Endothelial cell of umbilical vein (primary cell): Measurements from ENCODE around the gene THBS3. TPM values are rescaled to one million over a fixed set of nuclear protein-coding genes. Genes with fewer than 3 reads are reported as not detected.

Source experiments
- BruUV-seq: library from RNA; stranded (reverse); fragments of 400-500 nt; replicated peaks from 2 replicates; lab custom pipeline; 2021; lab: Mats Ljungman, UMichigan
- CTCF ChIA-PET: fragments of 300-600, 350-600 bp; sonication (Branson Sonifier 250); formaldehyde crosslinking; loops from one replicate; lab custom pipeline; 2021; ENCODE audit warnings: antibody characterized with exemption, inconsistent platforms; lab: Charles Lee
- POLR2A ChIA-PET: fragments of 300-600, 350-600 bp; sonication (Branson Sonifier 250); formaldehyde crosslinking; loops from one replicate; lab custom pipeline; 2021; ENCODE audit warnings: antibody characterized with exemption, inconsistent platforms; lab: Charles Lee
- DNase-seq: peaks from one replicate; pipeline ENCODE4 v3.0.0-alpha.2; 2011; ENCODE audit warnings: low read depth, low spot score
- FAIRE-seq: peaks from 2 replicates; lab custom pipeline; 2011; peaks lifted over from hg19 to GRCh38; lab: Jason Lieb, UNC
- H2AFZ ChIP-seq: 2 replicates; pipeline ENCODE4 v1.6.0; 2012; ENCODE audit warnings: low read depth, low read length, control low read depth, inconsistent platforms
- H3K27ac ChIP-seq: 2 replicates; pipeline ENCODE4 v1.5.1; 2011; ENCODE audit warnings: low read depth, mild to moderate bottlenecking, control low read depth, low read length, moderate library complexity; ENCODE audit not compliant: insufficient read depth
- H3K27me3 ChIP-seq, 2 experiments: 2 replicates each; pipeline versions ENCODE4 v1.6.0 to v1.6.1; 2011; ENCODE audit warnings: low read length in 2 of 2, mixed read lengths in 1 of 2; ENCODE audit not compliant: control insufficient read depth in 2 of 2, insufficient read depth in 2 of 2
- H3K36me3 ChIP-seq, 2 experiments: 2 replicates in 1 of 2; 3 replicates in 1 of 2; pipeline ENCODE4 v1.5.1; 2011; ENCODE audit warnings: low read length in 2 of 2, mild to moderate bottlenecking in 1 of 2, moderate library complexity in 1 of 2; ENCODE audit not compliant: control insufficient read depth in 2 of 2, insufficient read depth in 2 of 2; ENCODE audit errors: extremely low read depth in 1 of 2
- H3K4me1 ChIP-seq: 3 replicates; pipeline ENCODE4 v1.5.1; 2011; ENCODE audit warnings: mild to moderate bottlenecking, low read length; ENCODE audit not compliant: control insufficient read depth, insufficient read depth; ENCODE audit errors: extremely low read depth
- H3K4me2 ChIP-seq: 2 replicates; pipeline ENCODE4 v1.6.1; 2011; ENCODE audit warnings: low read length, control low read depth, mixed read lengths; ENCODE audit not compliant: insufficient read depth
- H3K4me3 ChIP-seq, 3 experiments: fragments of 200-600 bp in 1 of 3; sonication (generic), shearing (Covaris generic) in 1 of 3; replicated peaks in 1 of 3; 2 replicates each; pipeline ENCODE4 v1.5.1; 2011 to 2016; ENCODE audit warnings: control low read depth in 3 of 3, low read length in 3 of 3, mild to moderate bottlenecking in 2 of 3, inconsistent platforms in 1 of 3, low read depth in 1 of 3, moderate library complexity in 1 of 3; ENCODE audit not compliant: insufficient read depth in 1 of 3
- H3K79me2 ChIP-seq: 2 replicates; pipeline ENCODE4 v1.6.0; 2012; ENCODE audit warnings: low read length, inconsistent platforms; ENCODE audit not compliant: control insufficient read depth, insufficient read depth
- H3K9ac ChIP-seq: replicated peaks from 2 replicates; pipeline ENCODE3; 2011; ENCODE audit warnings: low read length, control low read depth; ENCODE audit not compliant: insufficient read depth; ENCODE audit errors: extremely low read depth
- H3K9me1 ChIP-seq: replicated peaks from 3 replicates; pipeline ENCODE4 v1.6.0; 2011; ENCODE audit warnings: mild to moderate bottlenecking, low read length; ENCODE audit not compliant: control insufficient read depth, insufficient read depth; ENCODE audit errors: extremely low read depth
- H3K9me3 ChIP-seq: replicated peaks from 2 replicates; pipeline ENCODE4 v1.5.1; 2012; ENCODE audit warnings: low read length, inconsistent platforms; ENCODE audit not compliant: control insufficient read depth, insufficient read depth
- H4K20me1 ChIP-seq: replicated peaks from 2 replicates; pipeline ENCODE3; 2011; ENCODE audit warnings: mild to moderate bottlenecking, low read length; ENCODE audit not compliant: control insufficient read depth, insufficient read depth; ENCODE audit errors: extremely low read depth
- EZH2 ChIP-seq: IDR thresholded peaks from 2 replicates; pipeline ENCODE4 v1.6.1; 2012; ENCODE audit warnings: borderline replicate concordance, low read depth, mild to moderate bottlenecking, moderate library complexity, low read length, inconsistent platforms; ENCODE audit not compliant: severe bottlenecking
- FOS ChIP-seq: IDR thresholded peaks from 2 replicates; pipeline ENCODE4 v1.6.1; 2011; ENCODE audit warnings: mild to moderate bottlenecking, low read length, moderate library complexity, borderline replicate concordance; ENCODE audit not compliant: insufficient read depth
- MYC ChIP-seq: IDR thresholded peaks from one replicate; pipeline ENCODE4 v1.6.1; 2011; ENCODE audit warnings: mild to moderate bottlenecking, low read depth, low read length
- POLR2A ChIP-seq: IDR thresholded peaks from 2 replicates; pipeline ENCODE4 v1.6.1; 2012; ENCODE audit warnings: low read depth, mild to moderate bottlenecking, control low read depth, low read length
- dilution Hi-C: fragments of 300-500 bp; cut with MboI; formaldehyde crosslinking; loops from one replicate; pipeline ENCODE4 v1.15.0; 2019; ENCODE audit warnings: low sequenced_read_pairs; ENCODE audit not compliant: extremely low pct_ligation_motif_present
- intact Hi-C: fragments of 100-400 bp; cut with micrococcal nuclease; formaldehyde crosslinking; loops from one replicate; pipeline ENCODE4 v1.10.0; 2022
- polyA plus RNA-seq, 4 experiments: library from polyadenylated mRNA; depleted of rRNA in 3 of 4; stranded (reverse) in 3 of 4; unstranded in 1 of 4; fragments of >200 nt; gene quantifications; 2 replicates each; pipeline versions ENCODE4 v1.2.1 to v1.2.3, GENCODE V29; 2011 to 2012; ENCODE audit warnings: missing spikeins in 1 of 4
- total RNA-seq: library from RNA; stranded (reverse); gene quantifications from 2 replicates; pipeline ENCODE4 v1.2.3, GENCODE V29; 2021
- TF ChIP-seq, protein P1 (sequence below), 2 donors: IDR thresholded peaks; 1 replicate in 1 of 2; 2 replicates in 1 of 2; pipeline ENCODE4 v1.5.1; 2011; ENCODE audit warnings: low read length in 2 of 2, mild to moderate bottlenecking in 2 of 2, moderate library complexity in 2 of 2, control low read depth in 1 of 2, inconsistent platforms in 1 of 2, low read depth in 1 of 2; ENCODE audit not compliant: insufficient read depth in 1 of 2; ENCODE audit errors: extremely low read depth in 1 of 2

The THBS3 gene
- total and polyA plus RNA-seq, 2 donors (not counting 3 experiments of a cell fraction or from before 2014, with no cell fraction given): 23.6 to 25.7 TPM

DNA sequence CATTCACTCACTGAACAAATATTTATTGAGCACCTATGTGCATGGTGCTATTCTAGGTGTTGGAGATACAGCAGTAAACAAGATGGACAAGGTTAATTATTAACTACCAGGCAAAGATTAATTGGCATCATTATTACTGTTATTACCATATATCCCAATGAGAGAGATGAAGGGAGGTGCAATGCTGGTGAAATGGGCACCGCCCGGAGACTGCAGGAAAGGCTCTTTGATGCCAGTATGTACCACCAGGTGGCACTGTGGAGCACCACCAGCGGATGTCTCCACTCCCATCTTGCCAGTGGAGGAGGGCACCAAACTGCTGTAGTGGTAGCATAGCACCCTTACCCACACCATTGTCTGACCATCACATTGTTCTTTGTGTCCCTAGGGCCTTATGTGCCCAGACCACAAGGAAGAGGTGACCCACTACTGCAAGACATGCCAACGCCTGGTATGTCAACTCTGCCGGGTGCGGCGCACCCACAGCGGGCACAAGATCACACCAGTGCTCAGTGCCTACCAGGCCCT, 31.1 kb downstream of the THBS3 start:
- BruUV-seq: no TSS peak
- no peak overlapping the region for H3K4me2 ChIP-seq
- H3K27me3 ChIP-seq: no peaks in the 10 kb centered on the region
- POLR2A ChIA-PET: no interaction called here
- FAIRE-seq: peak; percentile 99
- dilution Hi-C loops (no loop called here), intact Hi-C loops (loop anchor here (1.0 to 2.0 kb wide), 2 partner anchors 16 to 50 kb away; no protein-coding TSS in a partner anchor)
- no peaks in the 10 kb centered on the region for H3K9me1 ChIP-seq
- peaks cover 13% of the 10 kb centered on the region for H3K79me2 ChIP-seq
- DNase-seq: peak; percentile 65
- H2AFZ ChIP-seq: no peak overlapping the region
- peaks cover 4 to 23% of the 10 kb centered on the region in 2 experiments for H3K36me3 ChIP-seq
- no peaks in the 10 kb centered on the region for H4K20me1 ChIP-seq
- CTCF ChIA-PET: interaction anchor here (1.0 to 3.9 kb wide), 7 partner anchors 16 to 85 kb away, joined by 3 to 88 read pairs (median 10); no protein-coding TSS in a partner anchor
- H3K4me1 ChIP-seq: peaks cover 11% of the 10 kb centered on the region
- no peaks in the 10 kb centered on the region for H3K9me3 ChIP-seq
- H3K4me3 ChIP-seq: no peak overlapping the region
- no peak for TF ChIP-seq EZH2
- no peak for TF ChIP-seq POLR2A
- TF ChIP-seq, protein P1, sequence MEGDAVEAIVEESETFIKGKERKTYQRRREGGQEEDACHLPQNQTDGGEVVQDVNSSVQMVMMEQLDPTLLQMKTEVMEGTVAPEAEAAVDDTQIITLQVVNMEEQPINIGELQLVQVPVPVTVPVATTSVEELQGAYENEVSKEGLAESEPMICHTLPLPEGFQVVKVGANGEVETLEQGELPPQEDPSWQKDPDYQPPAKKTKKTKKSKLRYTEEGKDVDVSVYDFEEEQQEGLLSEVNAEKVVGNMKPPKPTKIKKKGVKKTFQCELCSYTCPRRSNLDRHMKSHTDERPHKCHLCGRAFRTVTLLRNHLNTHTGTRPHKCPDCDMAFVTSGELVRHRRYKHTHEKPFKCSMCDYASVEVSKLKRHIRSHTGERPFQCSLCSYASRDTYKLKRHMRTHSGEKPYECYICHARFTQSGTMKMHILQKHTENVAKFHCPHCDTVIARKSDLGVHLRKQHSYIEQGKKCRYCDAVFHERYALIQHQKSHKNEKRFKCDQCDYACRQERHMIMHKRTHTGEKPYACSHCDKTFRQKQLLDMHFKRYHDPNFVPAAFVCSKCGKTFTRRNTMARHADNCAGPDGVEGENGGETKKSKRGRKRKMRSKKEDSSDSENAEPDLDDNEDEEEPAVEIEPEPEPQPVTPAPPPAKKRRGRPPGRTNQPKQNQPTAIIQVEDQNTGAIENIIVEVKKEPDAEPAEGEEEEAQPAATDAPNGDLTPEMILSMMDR (IDR thresholded peaks at IDR 0.05; ENCODE audit: extremely low read depth in 1 of 2, insufficient read depth in 1 of 2, low read depth in 1 of 2, low read length in 2 of 2): peak; percentile 90 to 91
- no peak overlapping the region for H3K27ac ChIP-seq
- H3K9ac ChIP-seq: no peak overlapping the region

DNA sequence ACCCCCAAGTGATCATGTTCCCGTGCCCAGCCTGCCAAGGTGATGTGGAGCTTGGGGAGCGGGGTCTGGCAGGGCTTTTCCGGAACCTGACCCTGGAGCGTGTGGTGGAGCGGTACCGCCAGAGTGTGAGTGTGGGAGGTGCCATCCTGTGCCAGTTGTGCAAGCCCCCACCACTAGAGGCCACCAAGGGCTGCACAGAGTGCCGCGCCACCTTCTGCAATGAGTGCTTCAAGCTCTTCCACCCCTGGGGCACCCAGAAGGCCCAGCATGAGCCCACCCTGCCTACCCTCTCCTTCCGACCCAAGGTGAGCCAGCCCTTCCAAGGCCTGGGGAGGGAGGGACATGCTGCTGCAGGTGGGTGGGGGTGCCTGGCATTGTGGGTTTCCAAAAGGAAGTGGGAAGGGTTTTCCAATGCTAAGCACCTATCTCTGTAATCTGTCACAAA, 31.7 kb downstream of the THBS3 start:
- TF ChIP-seq FOS (no peak), POLR2A (no peak), MYC (no peak)
- TF ChIP-seq, protein P1 (IDR thresholded peaks at IDR 0.05; ENCODE audit: extremely low read depth in 1 of 2, insufficient read depth in 1 of 2, low read depth in 1 of 2, low read length in 2 of 2): peak in 1 of 2 donors; percentile 21
- BruUV-seq: no TSS peak
- ChIA-PET POLR2A (no interaction called here), CTCF (interaction anchor here (1.6 to 3.9 kb wide), 6 partner anchors 17 to 473 kb away, joined by 5 to 88 read pairs (median 10); partner anchors contain the start of gene THBS3)
- H3K4me1 ChIP-seq: peaks cover 11% of the 10 kb centered on the region
- H3K9ac ChIP-seq: no peak overlapping the region
- H2AFZ ChIP-seq: no peak overlapping the region
- H3K27me3 ChIP-seq: no peaks in the 10 kb centered on the region
- dilution Hi-C loops (no loop called here), intact Hi-C loops (loop anchor here (1.0 to 2.0 kb wide), 2 partner anchors 17 to 50 kb away; no protein-coding TSS in a partner anchor)
- FAIRE-seq: no peak
- no peak for DNase-seq
- no peak overlapping the region for H3K4me2 ChIP-seq
- H3K4me3 ChIP-seq: no peak overlapping the region
- H3K9me3 ChIP-seq: no peaks in the 10 kb centered on the region
- no peak overlapping the region for H3K27ac ChIP-seq
- H4K20me1 ChIP-seq: no peaks in the 10 kb centered on the region
- no peaks in the 10 kb centered on the region for H3K9me1 ChIP-seq
- peaks cover 4 to 23% of the 10 kb centered on the region in 2 experiments for H3K36me3 ChIP-seq
- peaks cover 16% of the 10 kb centered on the region for H3K79me2 ChIP-seq
